Activated naive CD4-positive, alpha-beta T cell treated with anti-CD3 and anti-CD28 coated beads for 36 hours (primary cell): Measurements from ENCODE around the gene CAPN1. TPM values are rescaled to one million over a fixed set of nuclear protein-coding genes. Genes with fewer than 3 reads are reported as not detected.
"Not testable (repeated sequence)": the region's sequence is repeated elsewhere in the genome, so short reads cannot be mapped to it uniquely, and the experiment has no call there.

Experiments
- CTCF ChIA-PET: fragments of 350-600 bp; sonication (Branson Sonifier 250); formaldehyde crosslinking; loops from one replicate; lab custom pipeline; 2021; ENCODE audit warnings: antibody characterized with exemption; lab: Charles Lee
- DNase-seq: peaks from one replicate; pipeline ENCODE4 v3.0.0-alpha.2; 2020
- H3K27ac Mint-ChIP-seq: one replicate; pipeline ENCODE4 v1.8.0; 2021; ENCODE audit warnings: mild to moderate bottlenecking, mixed read lengths
- H3K27me3 Mint-ChIP-seq: one replicate; pipeline ENCODE4 v1.8.0; 2021; ENCODE audit warnings: low read depth, mixed read lengths
- H3K36me3 Mint-ChIP-seq: one replicate; pipeline ENCODE4 v1.8.0; 2021; ENCODE audit warnings: low read depth, mixed read lengths
- H3K4me1 Mint-ChIP-seq: one replicate; pipeline ENCODE4 v1.8.0; 2021; ENCODE audit warnings: low read depth, mixed read lengths
- H3K4me3 Mint-ChIP-seq: one replicate; pipeline ENCODE4 v1.8.0; 2021; ENCODE audit warnings: mild to moderate bottlenecking, moderate library complexity, mixed read lengths
- H3K9me3 Mint-ChIP-seq: one replicate; pipeline ENCODE4 v1.8.0; 2021; ENCODE audit warnings: mixed read lengths
- intact Hi-C: fragments of 100-400 bp; cut with micrococcal nuclease; formaldehyde crosslinking; loops from one replicate; pipeline ENCODE4 v1.15.1; 2023
- total RNA-seq, 2 experiments: library from RNA; stranded (reverse); gene quantifications; one replicate each; pipeline ENCODE4 v1.2.3, GENCODE V29; 2021

The CAPN1 gene
- total RNA-seq, 2 experiments from 2014 or later, result 68.5 to 73.5 TPM

- DNase-seq, H3K4me3 Mint-ChIP-seq, H3K4me1 Mint-ChIP-seq, H3K27me3 Mint-ChIP-seq, H3K9me3 Mint-ChIP-seq, H3K27ac Mint-ChIP-seq, H3K36me3 Mint-ChIP-seq, intact Hi-C loops: not testable (repeated sequence)
- CTCF ChIA-PET, result interaction anchor here (0.6 to 1.8 kb wide), 6 partner anchors 23 to 81 kb away, joined by 3 to 7 read pairs (median 3); no protein-coding TSS in a partner anchor
Observed at GRCh38 chr11:65248184-65248710, 66.5 kb downstream of the CAPN1 start.

- Mint-ChIP-seq H3K27me3 (no peaks in the 10 kb centered on the region), H3K36me3 (no peaks in the 10 kb centered on the region), H3K4me3 (no peak overlapping the region), H3K9me3 (no peaks in the 10 kb centered on the region), H3K27ac (no peak overlapping the region), H3K4me1 (no peaks in the 10 kb centered on the region)
- CTCF ChIA-PET, result interaction anchor here (0.8 to 1.8 kb wide), 3 partner anchors 14 to 116 kb away, joined by 4 to 8 read pairs (median 5); no protein-coding TSS in a partner anchor
- intact Hi-C loops, result loop anchor here (10.0 kb wide), 1 partner anchor 67 kb away; the partner anchor contains the start of gene CAPN1
- no peak for DNase-seq
Observed at GRCh38 chr11:65251476-65251875, 69.7 kb downstream of the CAPN1 start.

- Mint-ChIP-seq H3K27me3 (no peaks in the 10 kb centered on the region), H3K4me1 (no peaks in the 10 kb centered on the region), H3K9me3 (no peaks in the 10 kb centered on the region), H3K4me3 (no peak overlapping the region), H3K36me3 (no peaks in the 10 kb centered on the region), H3K27ac (no peak overlapping the region)
- CTCF ChIA-PET, result interaction anchor here (1.5 kb wide), 1 partner anchor 30 kb away, joined by 4 read pairs; no protein-coding TSS in a partner anchor
- intact Hi-C loops, result loop anchor here (10.0 kb wide), 1 partner anchor 70 kb away; the partner anchor contains the start of gene CAPN1
- no peak for DNase-seq
Observed at GRCh38 chr11:65254724-65255123, 73.0 kb downstream of the CAPN1 start.

DNA sequence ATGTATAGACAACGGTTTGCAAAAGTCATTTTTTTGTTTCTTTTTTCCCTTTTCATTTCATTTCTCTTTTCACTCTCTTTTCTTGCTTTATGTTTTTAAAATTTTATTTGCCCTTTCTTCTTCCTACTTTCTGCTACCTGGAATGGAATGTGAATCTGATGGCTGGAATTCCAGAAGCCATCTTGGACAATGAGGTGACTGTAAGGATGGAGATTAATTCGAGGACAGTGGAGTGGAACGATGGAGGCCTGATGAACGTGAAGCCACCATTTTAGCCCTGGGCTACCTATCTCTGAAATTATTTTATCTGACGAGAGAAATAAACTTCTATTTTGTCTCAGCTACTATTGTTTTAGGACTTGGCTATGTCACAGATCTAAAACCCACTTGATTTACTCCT, 77.3 kb downstream of the CAPN1 start:
- Mint-ChIP-seq H3K27ac (no peak overlapping the region), H3K4me1 (peaks cover 26% of the 10 kb centered on the region), H3K4me3 (no peak overlapping the region), H3K9me3 (no peaks in the 10 kb centered on the region), H3K27me3 (no peaks in the 10 kb centered on the region), H3K36me3 (peaks cover 17% of the 10 kb centered on the region)
- CTCF ChIA-PET, result interaction anchor here (0.7 kb wide), 2 partner anchors 19 to 51 kb away, joined by 3 read pairs; no protein-coding TSS in a partner anchor
- no peak for DNase-seq
- intact Hi-C loops, result loop anchor here (10.0 kb wide), 1 partner anchor 74 kb away; the partner anchor contains the start of gene CAPN1

DNA sequence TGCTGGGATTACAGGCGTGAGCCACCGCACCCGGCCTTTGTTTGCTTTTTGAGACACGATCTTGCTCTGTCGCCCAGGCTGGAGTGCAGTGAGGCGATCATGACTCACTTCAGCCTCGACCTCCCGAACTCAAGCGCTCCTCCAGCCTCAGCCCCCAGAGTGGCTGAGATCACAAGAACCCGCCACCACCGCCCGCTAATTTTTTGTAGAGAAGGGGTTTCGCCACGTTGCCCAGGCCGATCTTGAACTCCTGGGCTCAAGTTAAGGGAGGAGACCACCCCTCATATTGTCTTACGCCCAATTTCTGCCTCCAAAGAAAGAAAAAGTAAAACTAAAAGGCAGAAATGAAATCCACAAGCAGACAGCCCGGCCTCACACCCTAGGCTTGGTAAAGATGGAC, 78.6 kb downstream of the CAPN1 start:
- no peaks in the 10 kb centered on the region for H3K27me3 Mint-ChIP-seq
- intact Hi-C loops, result loop anchor here (5.0 kb wide), 4 partner anchors 72 to 248 kb away; partner anchors contain the start of genes ARL2, DPF2, SYVN1 and TM7SF2
- peaks cover 36% of the 10 kb centered on the region for H3K4me1 Mint-ChIP-seq
- CTCF ChIA-PET, result interaction anchor here (0.7 kb wide), 1 partner anchor 132 kb away, joined by 3 read pairs; no protein-coding TSS in a partner anchor
- no peaks in the 10 kb centered on the region for H3K9me3 Mint-ChIP-seq
- H3K27ac Mint-ChIP-seq, result no peak overlapping the region
- DNase-seq, result no peak
- H3K36me3 Mint-ChIP-seq, result peaks cover 26% of the 10 kb centered on the region
- no peak overlapping the region for H3K4me3 Mint-ChIP-seq

GRCh38 chr11:65260756-65261590, 79.2 kb downstream of the CAPN1 start:
- Mint-ChIP-seq H3K27me3 (no peaks in the 10 kb centered on the region), H3K9me3 (no peaks in the 10 kb centered on the region), H3K27ac (peak overlapping the region; percentile 94), H3K36me3 (peaks cover 32% of the 10 kb centered on the region), H3K4me3 (peak overlapping the region; percentile 93), H3K4me1 (peaks cover 41% of the 10 kb centered on the region)
- CTCF ChIA-PET, result interaction anchor here (0.6 to 2.5 kb wide), 9 partner anchors 11 to 246 kb away, joined by 3 to 15 read pairs (median 4); no protein-coding TSS in a partner anchor
- DNase-seq, result no peak
- intact Hi-C loops, result loop anchor here (1.0 to 5.0 kb wide), 5 partner anchors 71 to 482 kb away; partner anchors contain the start of genes ARL2, DPF2, SYVN1 and TM7SF2

Other genes with a start within 250 kb of the CAPN1 start
- not detected for gene GPHA2, start 246.0 kb upstream of the CAPN1 start, total RNA-seq
- gene MAJIN, start 209.8 kb upstream of the CAPN1 start, total RNA-seq, result under 1 TPM; 0.29 to 0.37 TPM
- not detected for gene BATF2, start 185.0 kb upstream of the CAPN1 start, total RNA-seq
- gene ARL2, start 167.8 kb upstream of the CAPN1 start, total RNA-seq, result 100 to 1,000 TPM; 134 to 135 TPM
- gene SNX15, start 154.5 kb upstream of the CAPN1 start, total RNA-seq, result 1 to 10 TPM; 8.9 to 9.4 TPM
- 10 to 100 TPM; 19.2 to 20.3 TPM for gene SAC3D1, start 140.7 kb upstream of the CAPN1 start, total RNA-seq
- 10 to 100 TPM in 1 of 2 experiments, 1 to 10 TPM in 1; 8.5 to 10.2 TPM for gene NAALADL1, start 123.4 kb upstream of the CAPN1 start, total RNA-seq
- 100 to 1,000 TPM; 169 to 174 TPM for gene CDCA5, start 97.9 kb upstream of the CAPN1 start, total RNA-seq
- 10 to 100 TPM; 24.2 to 25.6 TPM for gene ZFPL1, start 97.7 kb upstream of the CAPN1 start, total RNA-seq
- 10 to 100 TPM; 90.8 to 96.0 TPM for gene VPS51, start 85.7 kb upstream of the CAPN1 start, total RNA-seq
- gene TM7SF2, start 70.1 kb upstream of the CAPN1 start, total RNA-seq, result 10 to 100 TPM; 10.9 to 11.9 TPM
- gene ZNHIT2, start 64.2 kb upstream of the CAPN1 start, total RNA-seq, result 1 to 10 TPM; 5.6 to 6.1 TPM
- gene FAU, start 59.8 kb upstream of the CAPN1 start, total RNA-seq, result 1,000 to 10,000 TPM; 1,272 to 1,294 TPM
- 10 to 100 TPM; 49.3 to 51.6 TPM for gene MRPL49, start 59.6 kb upstream of the CAPN1 start, total RNA-seq
- gene SYVN1, start 47.4 kb upstream of the CAPN1 start, total RNA-seq, result 10 to 100 TPM; 19.0 to 19.2 TPM
- gene SPDYC, start 11.7 kb upstream of the CAPN1 start, total RNA-seq, result not detected
- gene POLA2, start 80.0 kb downstream of the CAPN1 start, total RNA-seq, result 10 to 100 TPM; 65.1 to 67.0 TPM
- 1 to 10 TPM in 1 of 2 experiments, under 1 TPM in 1; 0.57 to 1.5 TPM for gene CDC42EP2, start 132.9 kb downstream of the CAPN1 start, total RNA-seq
- gene DPF2, start 151.9 kb downstream of the CAPN1 start, total RNA-seq, result 10 to 100 TPM; 61.3 to 63.0 TPM
- gene TIGD3, start 172.8 kb downstream of the CAPN1 start, total RNA-seq, result under 1 TPM; 0.32 to 0.62 TPM
- gene SLC25A45, start 200.7 kb downstream of the CAPN1 start, total RNA-seq, result 10 to 100 TPM; 10.4 to 12.1 TPM
- 10 to 100 TPM; 38.2 to 40.0 TPM for gene FRMD8, start 204.7 kb downstream of the CAPN1 start, total RNA-seq
- gene NEAT1, start 240.9 kb downstream of the CAPN1 start, total RNA-seq, result 100 to 1,000 TPM; 693 to 750 TPM